ENCODE data around the gene PRAMEF13.
"Not testable (repeated sequence)": the region's sequence is repeated elsewhere in the genome, so short reads cannot be mapped to it uniquely, and the experiment has no call there.

PRAMEF13 gene

GRCh38 chr1:13155909-13156308, 45.3 kb downstream of the PRAMEF13 start, which contains the start of gene PRAMEF26:
PRAMEF26 (minus strand) TSS chr1:13156009; CDS start chr1:13153095, 2,914 bp downstream.
- not testable (repeated sequence) for DNase-seq

Data from cerebellar nuclear complex (tissue), 1 donor.